B cell (primary cell): Measurements from ENCODE around the gene SP100. TPM values are rescaled to one million over a fixed set of nuclear protein-coding genes. Genes with fewer than 3 reads are reported as not detected.

Source experiments
- ATAC-seq: fragments of 200-7000 bp; cut with Tn5 transposase; one replicate; pipeline ENCODE4 v1.10.0; 2021; ENCODE audit warnings: low read depth, mild to moderate bottlenecking, moderate number of reproducible peaks, moderate library complexity
- CTCF ChIA-PET: fragments of 350-600 bp; sonication (Branson Sonifier 250); formaldehyde crosslinking; loops from one replicate; lab custom pipeline; 2021; ENCODE audit warnings: antibody characterized with exemption, inconsistent platforms; lab: Charles Lee
- POLR2A ChIA-PET: fragments of 350-600 bp; sonication (Branson Sonifier 250); formaldehyde crosslinking; loops from one replicate; lab custom pipeline; 2021; ENCODE audit warnings: antibody characterized with exemption; lab: Charles Lee
- DNase-seq: peaks from one replicate; pipeline ENCODE4 v3.0.0; 2013
- H2AFZ ChIP-seq: 2 replicates; pipeline ENCODE4 v1.6.1; 2012; ENCODE audit warnings: mild to moderate bottlenecking, low read depth, low read length; ENCODE audit not compliant: insufficient read depth, poor library complexity, severe bottlenecking
- H3K27ac ChIP-seq, 2 donors: 1 replicate in 1 of 2; 2 replicates in 1 of 2; pipeline ENCODE4 v1.5.1; 2012 to 2013; ENCODE audit warnings: low read length in 2 of 2, mild to moderate bottlenecking in 2 of 2, moderate library complexity in 1 of 2
- H3K27me3 ChIP-seq, 4 experiments: fragments of 200-600 bp in 1 of 4; sonication (generic) in 1 of 4; replicated peaks in 1 of 4; 1 replicate in 2 of 4; 2 replicates in 2 of 4; pipeline versions ENCODE4 v1.6.1 to v1.7.0; 2013 to 2016; ENCODE audit warnings: low read length in 3 of 4, mild to moderate bottlenecking in 2 of 4, mixed read lengths in 1 of 4, moderate library complexity in 1 of 4; ENCODE audit not compliant: insufficient read depth in 4 of 4, control insufficient read depth in 3 of 4; ENCODE audit errors: control extremely low read depth in 1 of 4
- H3K36me3 ChIP-seq, 2 experiments: replicated peaks in 1 of 2; 1 replicate in 1 of 2; 2 replicates in 1 of 2; pipeline versions ENCODE4 v1.6.1 to v1.7.1; 2013; ENCODE audit warnings: low read length in 1 of 2; ENCODE audit not compliant: insufficient read depth in 2 of 2, control insufficient read depth in 1 of 2; ENCODE audit errors: control extremely low read depth in 1 of 2, extremely low read depth in 1 of 2
- H3K4me1 ChIP-seq, 2 donors: fragments of 200-600 bp in 1 of 2; sonication (generic) in 1 of 2; 1 replicate in 1 of 2; 2 replicates in 1 of 2; pipeline versions ENCODE4 v1.5.1 to v1.6.1; 2013 to 2017; ENCODE audit warnings: low read length in 2 of 2; ENCODE audit not compliant: control insufficient read depth in 2 of 2, insufficient read depth in 2 of 2
- H3K4me2 ChIP-seq: replicated peaks from 2 replicates; pipeline ENCODE3; 2012; ENCODE audit warnings: mild to moderate bottlenecking, low read depth, low read length; ENCODE audit not compliant: poor library complexity, severe bottlenecking
- H3K4me3 ChIP-seq, 5 experiments: fragments of 200-600 bp in 1 of 5; sonication (generic) in 1 of 5; 1 replicate in 3 of 5; 2 replicates in 2 of 5; pipeline versions ENCODE4 v1.5.1 to v1.7.0; 2011 to 2016; ENCODE audit warnings: low read length in 4 of 5, mild to moderate bottlenecking in 4 of 5, low read depth in 2 of 5, control low read depth in 1 of 5, moderate library complexity in 1 of 5; ENCODE audit not compliant: insufficient read depth in 1 of 5; ENCODE audit errors: control extremely low read depth in 1 of 5, extremely low read depth in 1 of 5
- H3K79me2 ChIP-seq: fragments of 200-600 bp; sonication (generic); one replicate; pipeline ENCODE4 v1.6.0; 2016; ENCODE audit warnings: low read length; ENCODE audit not compliant: control insufficient read depth, insufficient read depth
- H3K9ac ChIP-seq: fragments of 200-600 bp; sonication (generic); 2 replicates; pipeline ENCODE4 v1.6.1; 2017; ENCODE audit warnings: mild to moderate bottlenecking, low read length, moderate library complexity
- H3K9me3 ChIP-seq, 3 donors: one replicate each; pipeline versions ENCODE4 v1.6.1 to v1.7.1; 2013; ENCODE audit warnings: low read length in 2 of 3; ENCODE audit not compliant: control insufficient read depth in 2 of 3, insufficient read depth in 1 of 3; ENCODE audit errors: control extremely low read depth in 1 of 3
- H4K20me1 ChIP-seq: 2 replicates; pipeline ENCODE4 v1.6.0; 2012; ENCODE audit warnings: mild to moderate bottlenecking, low read length; ENCODE audit not compliant: insufficient read depth, control insufficient read depth, poor library complexity, severe bottlenecking
- H3K27ac Mint-ChIP-seq: one replicate; pipeline ENCODE4 v1.8.0; 2021; ENCODE audit warnings: mixed read lengths
- H3K27me3 Mint-ChIP-seq: one replicate; pipeline ENCODE4 v1.8.0; 2021; ENCODE audit warnings: mixed read lengths
- H3K4me1 Mint-ChIP-seq: one replicate; pipeline ENCODE4 v1.8.0; 2021; ENCODE audit warnings: mixed read lengths
- H3K4me3 Mint-ChIP-seq: one replicate; pipeline ENCODE4 v1.8.0; 2021; ENCODE audit warnings: mixed read lengths
- H3K9me3 Mint-ChIP-seq: one replicate; pipeline ENCODE4 v1.8.0; 2022; ENCODE audit warnings: mixed read lengths; ENCODE audit not compliant: insufficient read depth
- CTCF ChIP-seq: fragments of 200-600 bp; IDR thresholded peaks from one replicate; pipeline ENCODE4 v1.8.0; 2022; ENCODE audit warnings: antibody characterized with exemption, mild to moderate bottlenecking
- EZH2 ChIP-seq: IDR thresholded peaks from 2 replicates; pipeline ENCODE4 v1.6.1; 2012; ENCODE audit warnings: borderline replicate concordance, low read depth, mild to moderate bottlenecking, moderate library complexity, low read length; ENCODE audit not compliant: insufficient read depth, poor library complexity, severe bottlenecking
- WGBS: methylation state at CpG from one replicate; pipeline ENCODE4 v1.1.5; 2013; ENCODE audit warnings: missing lambda C conversion rate; ENCODE audit not compliant: insufficient coverage; 5-methylcytosine and 5-hydroxymethylcytosine counted together
- intact Hi-C: fragments of 100-400 bp; cut with micrococcal nuclease; formaldehyde crosslinking; loops from one replicate; pipeline ENCODE4 v1.10.0; 2022
- polyA plus RNA-seq: library from polyadenylated mRNA; depleted of rRNA; stranded (reverse); fragments of >200 nt; gene quantifications from 2 replicates; pipeline ENCODE4 v1.2.3, GENCODE V29; 2012
- total RNA-seq, 2 donors: library from RNA; stranded (reverse); fragments of 120-200 nt in 1 of 2; gene quantifications; 1 replicate in 1 of 2; 2 replicates in 1 of 2; pipeline versions ENCODE4 v1.2.3 to v1.2.4, GENCODE V29; 2013 to 2022

SP100 gene
- total and polyA plus RNA-seq, 2 donors (not counting 1 experiment from before 2014, with no cell fraction given), result 209 to 554 TPM

DNA sequence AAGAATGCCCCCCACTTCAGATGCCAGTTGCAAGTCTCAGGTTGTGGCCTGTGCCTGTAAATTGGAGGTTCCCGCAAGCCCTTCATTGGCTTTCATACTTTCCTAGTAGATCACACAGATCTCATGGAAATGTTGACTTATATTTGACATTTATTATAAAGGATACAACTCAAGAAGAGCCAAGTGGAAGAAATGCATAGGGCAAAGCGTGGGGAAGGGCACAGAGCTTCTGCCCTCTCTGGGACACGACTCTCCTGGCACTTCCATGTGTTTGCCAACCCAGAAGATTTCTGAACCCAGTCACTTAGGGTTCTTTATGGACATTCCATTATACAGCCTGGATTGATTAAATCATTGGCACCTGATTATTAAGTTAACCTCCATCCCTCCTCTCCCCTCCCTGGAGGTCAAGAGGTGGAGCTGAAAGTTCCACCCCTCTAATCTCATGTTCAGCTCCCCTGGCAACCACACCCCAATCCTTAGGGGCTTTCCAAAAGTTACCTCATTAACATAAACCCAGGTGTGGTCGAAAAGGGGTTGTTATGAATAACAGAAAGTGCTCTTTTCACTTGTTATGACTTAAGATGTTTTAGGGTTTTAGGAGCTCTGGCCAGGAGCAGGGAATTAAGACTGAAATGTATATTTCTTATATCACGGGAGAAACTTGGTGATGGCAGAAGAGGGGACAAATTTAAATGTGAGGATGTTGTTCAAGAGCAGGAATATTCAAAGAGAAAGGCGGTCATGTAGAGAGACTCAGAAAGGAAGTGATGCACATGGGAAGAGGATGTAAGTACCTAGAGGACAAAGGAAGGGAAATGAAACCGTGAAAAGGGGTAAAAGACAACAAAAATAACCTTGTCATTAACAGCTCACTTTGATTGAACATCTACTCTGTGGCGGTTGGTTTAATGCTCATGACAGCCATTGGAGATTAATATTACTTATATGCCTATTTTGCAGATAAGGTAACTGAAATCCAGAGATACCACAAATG is 31.8 kb downstream of the SP100 start:
- DNase-seq, result peak; percentile 92
- peak overlapping the region; percentile 97 for H3K27ac Mint-ChIP-seq
- POLR2A ChIA-PET, result interaction anchor here (0.6 to 2.4 kb wide), 8 partner anchors 9 to 163 kb away, joined by 3 to 19 read pairs (median 6); partner anchors contain the start of genes SP100 and SP140L
- no peaks in the 10 kb centered on the region for H3K27me3 Mint-ChIP-seq
- ATAC-seq, result peak; percentile 84
- Histone ChIP-seq H2AFZ (peak overlapping the region; percentile 49), H3K4me3 (peak overlapping the region in 3 of 5 experiments; percentile 0 to 39 (median 7)), H3K27ac (peak overlapping the region; percentile 98 to 99), H3K4me2 (peak overlapping the region; percentile 69), H4K20me1 (no peaks in the 10 kb centered on the region), H3K27me3 (no peaks in the 10 kb centered on the region), H3K9me3 (peaks cover 0 to 15% (median under 1%) of the 10 kb centered on the region in 3 donors), H3K9ac (peak overlapping the region; percentile 51), H3K4me1 (peaks cover 79 to 84% of the 10 kb centered on the region in 2 donors), H3K36me3 (peaks cover 5 to 95% of the 10 kb centered on the region in 2 experiments), H3K79me2 (peaks cover 80% of the 10 kb centered on the region)
- CTCF ChIA-PET, result interaction anchor here (0.9 to 1.8 kb wide), 10 partner anchors 17 to 244 kb away, joined by 3 to 6 read pairs (median 3); no protein-coding TSS in a partner anchor
- no peak for TF ChIP-seq CTCF
- TF ChIP-seq EZH2, result no peak
- peak overlapping the region; percentile 84 for H3K4me3 Mint-ChIP-seq
- H3K4me1 Mint-ChIP-seq, result peaks cover 84% of the 10 kb centered on the region
- WGBS, result 48% methylated on average over 4 of the region's 8 CpGs
- intact Hi-C loops, result loop anchor here (1.0 to 5.0 kb wide), 8 partner anchors 8 to 239 kb away; partner anchors contain the start of gene SP140
- H3K9me3 Mint-ChIP-seq, result no peaks in the 10 kb centered on the region
